ENCODE results near the gene DIRAS1.
"Not testable (repeated sequence)": the region's sequence is repeated elsewhere in the genome, so short reads cannot be mapped to it uniquely, and the experiment has no call there.

DIRAS1 gene

GRCh38 chr19:2668175-2668763 is 52.9 kb downstream of the DIRAS1 start:
- DNase-seq: no peak

- DNase-seq: not testable (repeated sequence)
Observed at GRCh38 chr19:2667349-2667748, 53.8 kb downstream of the DIRAS1 start.

- no peak for DNase-seq
Observed at GRCh38 chr19:2666344-2666994, 54.7 kb downstream of the DIRAS1 start.

GRCh38 chr19:2665103-2665502 is 56.1 kb downstream of the DIRAS1 start:
- DNase-seq: no peak
